K562 (cell line): ENCODE measurements around the gene ACO2. TPM values are rescaled to one million over a fixed set of nuclear protein-coding genes. Genes with fewer than 3 reads are reported as not detected.

Source experiments
- ATAC-seq: fragments of 200-7000 bp; cut with Tn5 transposase; 3 replicates; pipeline ENCODE4 v1.9.1; 2020; ENCODE audit warnings: moderate library complexity
- BruUV-seq: library from RNA; stranded (reverse); fragments of 400-500 nt; replicated peaks from 2 replicates; lab custom pipeline; 2021; lab: Mats Ljungman, UMichigan
- CTCF ChIA-PET: fragments of 300-600 bp; formaldehyde crosslinking; extraction: SDS; loops from one replicate; lab custom pipeline; 2021; ENCODE audit warnings: low intra/inter-chr PET ratio; lab: Yijun Ruan, JAX
- POLR2A ChIA-PET: fragments of 300-600, 350-650 bp; sonication (Branson Sonifier 250); formaldehyde crosslinking; extraction: SDS; loops from one replicate; lab custom pipeline; 2021; ENCODE audit warnings: antibody characterized with exemption, inconsistent platforms; lab: Yijun Ruan, JAX
- DNase-seq, 4 experiments: peaks; one replicate each; pipeline versions ENCODE4 v3.0.0 to v3.0.0-alpha.2; 2011 to 2018; ENCODE audit warnings: low spot score in 3 of 4, mixed read lengths in 3 of 4; ENCODE audit errors: extremely low read depth in 1 of 4
- FAIRE-seq: peaks from 2 replicates; lab custom pipeline; 2011; peaks lifted over from hg19 to GRCh38; lab: Jason Lieb, UNC
- H2AFZ ChIP-seq: 2 replicates; pipeline ENCODE4 v1.6.0; 2011; ENCODE audit warnings: low read depth, low read length, control low read depth, inconsistent platforms
- H3K27ac ChIP-seq: fragments of 200-600 bp; 3 replicates; pipeline ENCODE4 v1.8.0; 2011; ENCODE audit warnings: low read depth, mild to moderate bottlenecking, control low read depth, inconsistent platforms, low read length, moderate library complexity, mixed read lengths; ENCODE audit errors: extremely low read depth
- H3K27me3 ChIP-seq, 2 experiments: fragments of 300-600 bp in 1 of 2; 2 replicates in 1 of 2; 3 replicates in 1 of 2; pipeline versions ENCODE4 v1.6.0 to v1.8.0; 2011; ENCODE audit warnings: inconsistent platforms in 2 of 2, low read length in 2 of 2, mild to moderate bottlenecking in 1 of 2, mixed read lengths in 1 of 2, moderate library complexity in 1 of 2; ENCODE audit not compliant: control insufficient read depth in 2 of 2, insufficient read depth in 2 of 2
- H3K36me3 ChIP-seq: fragments of 300-600 bp; 3 replicates; pipeline ENCODE4 v1.8.0; 2011; ENCODE audit warnings: mild to moderate bottlenecking, low read length, inconsistent platforms; ENCODE audit not compliant: control insufficient read depth, insufficient read depth
- H3K4me1 ChIP-seq, 2 experiments: fragments of 200-600 bp in 1 of 2; replicated peaks in 1 of 2; 2 replicates in 1 of 2; 3 replicates in 1 of 2; pipeline versions ENCODE4 v1.5.1 to v1.8.0; 2011; ENCODE audit warnings: inconsistent platforms in 2 of 2, low read length in 2 of 2, mild to moderate bottlenecking in 1 of 2, mixed read lengths in 1 of 2, moderate library complexity in 1 of 2; ENCODE audit not compliant: control insufficient read depth in 2 of 2, insufficient read depth in 2 of 2
- H3K4me2 ChIP-seq: 2 replicates; pipeline ENCODE4 v1.6.1; 2011; ENCODE audit warnings: low read length, control low read depth, inconsistent platforms, mixed read lengths; ENCODE audit not compliant: insufficient read depth
- H3K4me3 ChIP-seq: fragments of 200-600 bp; sonication (generic), shearing (Covaris generic); 2 replicates; pipeline ENCODE4 v1.5.1; 2016; ENCODE audit warnings: control low read depth, inconsistent platforms
- H3K79me2 ChIP-seq: fragments of 200-600 bp; 3 replicates; pipeline ENCODE4 v1.8.0; 2011; ENCODE audit warnings: low read length, inconsistent platforms; ENCODE audit not compliant: control insufficient read depth, insufficient read depth
- H3K9ac ChIP-seq, 2 experiments: 2 replicates each; pipeline versions ENCODE4 v1.6.0 to v1.6.1; 2011; ENCODE audit warnings: low read depth in 2 of 2, low read length in 2 of 2, control low read depth in 1 of 2, inconsistent platforms in 1 of 2, mild to moderate bottlenecking in 1 of 2, mixed read lengths in 1 of 2; ENCODE audit not compliant: insufficient read depth in 1 of 2
- H3K9me1 ChIP-seq: one replicate; pipeline ENCODE4 v1.6.0; 2011; ENCODE audit warnings: inconsistent platforms, mild to moderate bottlenecking, low read length, moderate library complexity; ENCODE audit not compliant: control insufficient read depth, insufficient read depth
- H3K9me3 ChIP-seq: replicated peaks from 2 replicates; pipeline ENCODE4 v1.5.1; 2011; ENCODE audit warnings: low read depth, low read length, inconsistent platforms; ENCODE audit not compliant: control insufficient read depth, insufficient read depth
- H4K20me1 ChIP-seq: replicated peaks from 2 replicates; pipeline ENCODE4 v1.6.1; 2011; ENCODE audit warnings: low read length, inconsistent platforms, mixed read lengths; ENCODE audit not compliant: control insufficient read depth, insufficient read depth
- ARNT ChIP-seq, 2 experiments: fragments of 450-650 bp; IDR thresholded peaks; 2 replicates each; pipeline ENCODE4 v1.6.1; 2016; ENCODE audit warnings: mild to moderate bottlenecking in 1 of 2
- FOSL1 ChIP-seq: fragments of 200-800 bp; sonication (Bioruptor generic); conservative IDR thresholded peaks from 2 replicates; pipeline ENCODE4 v1.6.1; 2016; ENCODE audit warnings: missing genetic modification characterization, missing compliant biosample characterization
- HCFC1 ChIP-seq: IDR thresholded peaks from 2 replicates; pipeline ENCODE4 v1.6.1; 2012; ENCODE audit warnings: low read depth, low read length, improper control_type of control experiment
- RAD21 ChIP-seq, 2 experiments: fragments of 250-450 bp in 1 of 2; fragments of 450-650 bp in 1 of 2; sonication (Bioruptor Pico) in 1 of 2; formaldehyde crosslinking in 1 of 2; IDR thresholded peaks in 1 of 2; conservative IDR thresholded peaks in 1 of 2; 2 replicates each; pipeline versions ENCODE4 v1.4.0 to v1.8.0; 2020 to 2022; ENCODE audit warnings: mild to moderate bottlenecking in 2 of 2, moderate library complexity in 1 of 2
- STAT5B ChIP-seq: fragments of 250-450 bp; sonication (Bioruptor Pico); IDR thresholded peaks from 2 replicates; pipeline ENCODE4 v1.8.0; 2021; ENCODE audit warnings: mild to moderate bottlenecking, inconsistent platforms
- USF1 ChIP-seq: sonication (generic); formaldehyde crosslinking; IDR thresholded peaks from 2 replicates; pipeline ENCODE4 v1.9.0; 2022; ENCODE audit warnings: mild to moderate bottlenecking, missing genetic modification reagents
- ZNF316 ChIP-seq: fragments of 450-650 bp; IDR thresholded peaks from 2 replicates; pipeline ENCODE4 v1.6.1; 2016
- WGBS: fragments of 100-300 bp; shearing (Covaris generic); methylation state at CpG from one replicate; pipeline ENCODE4 v1.1.6; 2016; ENCODE audit warnings: low coverage, mixed read lengths; ENCODE audit not compliant: insufficient coverage; ENCODE audit errors: missing lambda C conversion rate; 5-methylcytosine and 5-hydroxymethylcytosine counted together
- in situ Hi-C: fragments of 300-500 bp; cut with MboI; formaldehyde crosslinking; loops from 4 replicates; pipeline ENCODE4 v1.15.0; 2018; ENCODE audit warnings: inconsistent platforms, mixed read lengths
- intact Hi-C: fragments of 100-400 bp; cut with micrococcal nuclease; formaldehyde crosslinking; loops from 2 replicates; pipeline ENCODE4 v1.14.2; 2022
- polyA plus RNA-seq, 8 experiments: library from polyadenylated mRNA; depleted of rRNA in 4 of 8; stranded (reverse) in 5 of 8; unstranded in 3 of 8; fragments of >200 nt; fragmentation: Nextera tagmentation in 2 of 8; fragmentation: Illumina TruSeq in 1 of 8; extraction: Ambion mirVana in 2 of 8; extraction: Trizol in 1 of 8; gene quantifications; 2 replicates each; pipeline versions ENCODE4 v1.2.1 to v1.2.3, GENCODE V29; 2011 to 2014; ENCODE audit warnings: inconsistent platforms in 1 of 8, missing spikeins in 1 of 8
- total RNA-seq, 7 experiments: library from RNA; depleted of rRNA in 6 of 7; stranded (reverse); fragments of >200 nt in 6 of 7; fragmentation: Illumina TruSeq in 2 of 7; extraction: Trizol in 2 of 7; gene quantifications; 2 replicates each; pipeline versions ENCODE4 v1.2.1 to v1.2.3, GENCODE V29; 2011 to 2021; ENCODE audit warnings: low replicate concordance in 1 of 7
- TF ChIP-seq, protein P1 (sequence below): fragments of 450-650 bp; IDR thresholded peaks from 2 replicates; pipeline ENCODE4 v1.6.1; 2018; ENCODE audit not compliant: partially characterized antibody

ACO2 gene
- total and polyA plus RNA-seq, 9 of the 15 experiments (the other 6 are each of a cell fraction or from before 2014, with no cell fraction given), result 16.2 to 119 (median 43.2) TPM

DNA sequence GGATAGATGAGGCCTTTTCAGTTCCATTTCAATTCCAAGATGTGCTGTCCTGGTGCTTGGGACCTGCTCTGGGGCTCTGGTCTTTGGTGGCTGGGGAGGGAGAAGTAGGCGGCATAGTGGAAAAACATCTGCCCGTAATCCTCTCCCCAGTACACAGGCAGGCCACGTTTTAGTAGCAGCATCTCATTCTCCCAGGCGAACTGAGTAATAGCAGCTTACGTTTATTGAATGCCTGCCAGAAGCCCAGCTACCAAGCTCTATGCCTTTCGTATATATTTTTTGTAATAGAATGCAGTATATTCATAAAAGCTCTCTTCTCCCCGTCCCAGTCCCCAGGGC is 11.4 kb downstream of the ACO2 start:
- no peak overlapping the region for H3K4me3 ChIP-seq
- ATAC-seq (no peak), FAIRE-seq (no peak), DNase-seq (no peak)
- H2AFZ ChIP-seq, result no peak overlapping the region
- TF ChIP-seq FOSL1 (tag), result no peak
- TF ChIP-seq USF1, result no peak
- ChIA-PET CTCF (no interaction called here), POLR2A (interaction anchor here (0.7 to 3.2 kb wide), 4 partner anchors 8 to 44 kb away, joined by 3 to 18 read pairs (median 4); partner anchors contain the start of genes ACO2 and PHF5A)
- H3K79me2 ChIP-seq, result peaks cover 94% of the 10 kb centered on the region
- no peak overlapping the region for H3K4me2 ChIP-seq
- no TSS peak for BruUV-seq
- WGBS, result 73% methylated on average over 7 of the region's 7 CpGs
- intact Hi-C loops, result no loop called here
- in situ Hi-C loops, result no loop called here
- no peaks in the 10 kb centered on the region for H3K9me3 ChIP-seq
- no peaks in the 10 kb centered on the region for H3K27me3 ChIP-seq
- H3K9me1 ChIP-seq, result peaks cover 4% of the 10 kb centered on the region
- H3K27ac ChIP-seq, result no peak overlapping the region
- peaks cover 38% of the 10 kb centered on the region for H4K20me1 ChIP-seq
- peaks cover 6% of the 10 kb centered on the region in 2 experiments; a peak in 3 of 5 replicates for H3K4me1 ChIP-seq
- peaks cover 57% of the 10 kb centered on the region; the same call in 2 of the 3 replicates for H3K36me3 ChIP-seq
- no peak overlapping the region for H3K9ac ChIP-seq

DNA sequence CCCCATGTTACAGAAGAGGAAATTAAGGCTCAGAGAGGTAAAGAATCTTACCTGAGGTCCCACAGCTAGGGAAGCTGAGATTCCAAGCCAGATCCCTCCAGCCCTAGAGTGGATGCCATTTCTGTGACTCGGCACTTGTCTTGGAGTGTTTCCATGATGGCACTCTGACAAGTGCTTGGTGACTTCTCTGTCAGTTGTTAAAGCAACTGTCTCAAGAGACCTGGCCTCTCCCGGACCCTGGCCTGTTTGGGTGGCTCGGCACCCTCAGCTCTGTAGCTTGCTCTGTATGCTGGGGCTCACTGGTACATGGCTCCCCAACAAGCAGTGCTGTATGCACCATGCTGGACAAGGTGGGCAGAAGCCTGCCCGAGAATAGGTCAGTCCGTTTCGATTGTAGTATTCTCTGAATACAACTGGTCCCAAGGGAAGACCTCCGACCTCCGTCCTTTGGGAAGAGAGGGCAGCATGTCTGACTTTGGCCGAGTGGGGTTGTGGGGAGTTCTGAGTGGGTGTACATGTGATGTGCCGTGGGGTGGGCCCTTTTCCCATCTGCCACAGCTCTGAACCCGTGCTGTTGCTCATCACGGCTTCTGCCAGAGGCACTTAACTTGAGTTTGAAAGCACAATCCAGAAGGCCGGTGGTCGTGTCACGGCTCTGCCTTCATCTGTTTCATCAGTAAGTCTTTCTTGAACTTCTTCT is 12.4 kb downstream of the ACO2 start:
- TSS peak; percentile 16 for BruUV-seq
- Histone ChIP-seq H3K9me3 (no peaks in the 10 kb centered on the region), H3K27ac (no peak overlapping the region), H3K9me1 (peaks cover 4% of the 10 kb centered on the region), H2AFZ (no peak overlapping the region), H4K20me1 (peaks cover 38% of the 10 kb centered on the region), H3K27me3 (no peaks in the 10 kb centered on the region), H3K4me1 (peaks cover 6% of the 10 kb centered on the region in 2 experiments; a peak in 4 of 5 replicates), H3K4me2 (no peak overlapping the region), H3K36me3 (peaks cover 52% of the 10 kb centered on the region; the same call in 2 of the 3 replicates), H3K9ac (no peak overlapping the region), H3K4me3 (no peak overlapping the region), H3K79me2 (peaks cover 92% of the 10 kb centered on the region)
- CTCF ChIA-PET, result no interaction called here
- DNase-seq (no peak), ATAC-seq (no peak), FAIRE-seq (no peak)
- in situ Hi-C loops (no loop called here), intact Hi-C loops (no loop called here)
- POLR2A ChIA-PET, result interaction anchor here (0.6 to 3.2 kb wide), 5 partner anchors 8 to 233 kb away, joined by 3 to 18 read pairs (median 3); partner anchors contain the start of genes ACO2 and PHF5A
- WGBS, result 76% methylated on average over 15 of the region's 15 CpGs
- TF ChIP-seq ARNT (IDR thresholded peaks at IDR 0.05) (no peak), STAT5B (CRISPR knock-in tag) (no peak), RAD21 (CRISPR knock-in tag; conservative IDR thresholded peaks at IDR 0.05 in 1 of 2, IDR thresholded peaks at IDR 0.05 in 1 of 2) (no peak), HCFC1 (no peak), ZNF316 (no peak)
- TF ChIP-seq, protein P1, sequence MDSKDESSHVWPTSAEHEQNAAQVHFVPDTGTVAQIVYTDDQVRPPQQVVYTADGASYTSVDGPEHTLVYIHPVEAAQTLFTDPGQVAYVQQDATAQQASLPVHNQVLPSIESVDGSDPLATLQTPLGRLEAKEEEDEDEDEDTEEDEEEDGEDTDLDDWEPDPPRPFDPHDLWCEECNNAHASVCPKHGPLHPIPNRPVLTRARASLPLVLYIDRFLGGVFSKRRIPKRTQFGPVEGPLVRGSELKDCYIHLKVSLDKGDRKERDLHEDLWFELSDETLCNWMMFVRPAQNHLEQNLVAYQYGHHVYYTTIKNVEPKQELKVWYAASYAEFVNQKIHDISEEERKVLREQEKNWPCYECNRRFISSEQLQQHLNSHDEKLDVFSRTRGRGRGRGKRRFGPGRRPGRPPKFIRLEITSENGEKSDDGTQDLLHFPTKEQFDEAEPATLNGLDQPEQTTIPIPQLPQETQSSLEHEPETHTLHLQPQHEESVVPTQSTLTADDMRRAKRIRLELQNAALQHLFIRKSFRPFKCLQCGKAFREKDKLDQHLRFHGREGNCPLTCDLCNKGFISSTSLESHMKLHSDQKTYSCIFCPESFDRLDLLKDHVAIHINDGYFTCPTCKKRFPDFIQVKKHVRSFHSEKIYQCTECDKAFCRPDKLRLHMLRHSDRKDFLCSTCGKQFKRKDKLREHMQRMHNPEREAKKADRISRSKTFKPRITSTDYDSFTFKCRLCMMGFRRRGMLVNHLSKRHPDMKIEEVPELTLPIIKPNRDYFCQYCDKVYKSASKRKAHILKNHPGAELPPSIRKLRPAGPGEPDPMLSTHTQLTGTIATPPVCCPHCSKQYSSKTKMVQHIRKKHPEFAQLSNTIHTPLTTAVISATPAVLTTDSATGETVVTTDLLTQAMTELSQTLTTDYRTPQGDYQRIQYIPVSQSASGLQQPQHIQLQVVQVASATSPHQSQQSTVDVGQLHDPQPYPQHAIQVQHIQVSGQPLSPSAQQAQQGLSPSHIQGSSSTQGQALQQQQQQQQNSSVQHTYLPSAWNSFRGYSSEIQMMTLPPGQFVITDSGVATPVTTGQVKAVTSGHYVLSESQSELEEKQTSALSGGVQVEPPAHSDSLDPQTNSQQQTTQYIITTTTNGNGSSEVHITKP, result no peak
